Activated CD4-positive, alpha-beta T cell treated with anti-CD3 and anti-CD28 coated beads, Interleukin-10, Interleukin-2, amounts not matched to agents 100 ng/mL and 50 ng/mL, durations not matched to agents 16 hours and 8 hours (primary cell): Measurements from ENCODE around the gene CDH18.

Experiments
- DNase-seq: peaks from one replicate; pipeline ENCODE4 v3.0.0-alpha.2; 2020

The CDH18 gene

DNA sequence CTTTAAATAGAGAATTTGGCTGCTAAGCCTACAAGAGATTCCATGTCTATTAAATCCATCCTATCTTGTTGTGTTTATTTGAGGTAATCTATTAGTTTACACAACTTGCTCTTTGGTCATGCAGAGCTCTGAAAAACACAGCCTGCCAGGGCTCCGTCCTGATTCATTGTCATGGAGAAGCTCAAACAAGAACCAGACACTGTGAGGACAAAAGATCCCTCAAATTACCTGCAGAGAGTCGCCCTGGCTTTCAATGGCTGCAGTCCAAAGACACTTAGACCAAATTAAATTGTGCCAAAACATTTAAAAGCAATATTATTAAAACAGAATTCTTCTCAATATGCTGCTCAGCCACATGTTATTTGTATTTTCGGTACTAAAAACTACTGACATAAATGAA lies 60.1 kb downstream of the CDH18 start:
- no peak for DNase-seq

- no peak for DNase-seq
These were observed 60.8 kb downstream of the CDH18 start for GRCh38 chr5:19927170-19927569.

DNA sequence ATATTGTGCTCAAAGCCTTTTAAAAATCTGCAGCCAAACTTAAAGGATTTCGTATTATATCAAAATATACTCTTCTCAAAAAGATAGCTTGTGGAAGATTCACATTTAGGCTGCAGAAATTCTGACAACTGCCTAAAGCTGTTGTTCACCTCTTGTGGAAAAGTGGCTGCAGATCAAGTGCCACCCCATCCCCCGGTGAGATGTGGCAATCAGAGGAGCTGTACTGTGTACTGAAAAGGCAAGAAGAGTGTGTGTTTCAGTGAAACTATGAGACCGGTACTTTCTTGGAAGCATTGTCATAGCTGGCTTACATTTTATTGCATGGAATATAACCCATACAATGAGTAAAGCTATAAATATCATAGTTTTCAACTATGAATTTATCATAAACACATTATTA lies 64.3 kb downstream of the CDH18 start:
- no peak for DNase-seq

DNA sequence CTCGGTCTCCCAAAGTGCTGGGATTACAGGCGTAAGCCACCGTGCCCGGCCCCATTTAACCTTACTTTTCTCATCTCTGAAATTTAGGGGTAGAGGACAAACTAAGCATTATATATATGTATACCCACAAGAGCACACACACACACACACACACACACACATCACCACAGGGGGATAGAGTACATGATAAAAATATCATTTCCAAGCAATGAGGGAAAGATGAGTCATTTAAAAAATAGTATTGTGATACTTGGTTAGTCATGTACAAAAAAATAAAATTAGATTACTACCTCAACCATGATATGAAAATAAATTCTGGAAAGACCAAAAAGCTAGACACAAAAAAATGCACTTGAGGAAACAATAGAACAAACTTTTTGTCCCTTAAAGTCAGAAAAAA lies 67.2 kb downstream of the CDH18 start:
- DNase-seq: no peak

DNA sequence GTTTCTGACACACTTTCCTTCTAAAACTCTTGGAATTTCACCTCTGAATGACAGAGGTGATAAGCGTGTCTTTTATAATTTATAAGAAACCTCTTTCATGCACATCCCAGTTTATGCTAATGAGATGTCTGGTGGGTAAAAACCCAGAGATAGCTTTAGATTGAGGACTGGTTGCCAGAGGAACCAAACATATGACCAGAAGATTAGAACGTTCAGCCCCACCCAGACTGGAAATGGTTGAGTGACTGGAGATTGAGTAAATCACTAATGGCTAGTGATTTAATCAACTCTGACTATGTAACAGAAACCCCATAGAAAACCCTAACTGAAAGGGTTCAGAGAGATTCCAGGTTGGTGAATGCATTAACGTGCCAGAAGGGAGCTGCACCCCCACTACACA lies 69.2 kb downstream of the CDH18 start:
- no peak for DNase-seq

DNA sequence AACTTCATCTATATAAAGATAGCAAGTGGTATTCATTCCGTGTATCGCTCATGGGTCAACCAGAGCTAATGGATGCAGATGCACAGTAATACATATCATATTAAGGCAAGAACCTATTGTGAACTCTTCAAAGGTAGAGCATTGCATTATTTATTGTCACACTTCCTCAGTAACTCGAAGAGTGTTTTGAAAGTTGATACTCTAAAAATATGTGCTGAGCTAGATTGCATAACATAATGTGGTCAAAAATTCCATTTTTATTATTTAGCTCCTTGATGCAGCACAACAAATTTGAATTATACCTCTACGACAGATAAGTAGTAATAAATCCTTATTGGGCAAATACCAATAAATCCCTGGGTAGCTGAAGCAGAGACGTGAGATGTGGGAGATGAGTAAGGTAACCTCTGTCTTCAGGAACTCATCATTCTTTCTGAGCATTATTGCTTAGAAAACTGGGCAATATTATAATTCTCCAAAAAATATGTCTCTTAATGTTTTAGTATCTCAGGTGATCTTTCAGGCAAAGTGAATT lies 70.3 kb downstream of the CDH18 start:
- no peak for DNase-seq

- no peak for DNase-seq
These were observed 77.9 kb downstream of the CDH18 start for GRCh38 chr5:19910136-19910535.

GRCh38 chr5:19904766-19905165 lies 83.2 kb downstream of the CDH18 start:
- no peak for DNase-seq

GRCh38 chr5:19903611-19904010 lies 84.4 kb downstream of the CDH18 start:
- no peak for DNase-seq

- DNase-seq: no peak
These were observed 85.6 kb downstream of the CDH18 start for GRCh38 chr5:19902316-19902934.

GRCh38 chr5:19900269-19900668 lies 87.7 kb downstream of the CDH18 start:
- no peak for DNase-seq

- no peak for DNase-seq
These were observed 96.3 kb downstream of the CDH18 start for GRCh38 chr5:19891658-19892057.

- no peak for DNase-seq
These were observed 101.7 kb downstream of the CDH18 start for GRCh38 chr5:19886123-19886917.

- DNase-seq: no peak
These were observed 102.8 kb downstream of the CDH18 start for GRCh38 chr5:19885040-19885824.

DNA sequence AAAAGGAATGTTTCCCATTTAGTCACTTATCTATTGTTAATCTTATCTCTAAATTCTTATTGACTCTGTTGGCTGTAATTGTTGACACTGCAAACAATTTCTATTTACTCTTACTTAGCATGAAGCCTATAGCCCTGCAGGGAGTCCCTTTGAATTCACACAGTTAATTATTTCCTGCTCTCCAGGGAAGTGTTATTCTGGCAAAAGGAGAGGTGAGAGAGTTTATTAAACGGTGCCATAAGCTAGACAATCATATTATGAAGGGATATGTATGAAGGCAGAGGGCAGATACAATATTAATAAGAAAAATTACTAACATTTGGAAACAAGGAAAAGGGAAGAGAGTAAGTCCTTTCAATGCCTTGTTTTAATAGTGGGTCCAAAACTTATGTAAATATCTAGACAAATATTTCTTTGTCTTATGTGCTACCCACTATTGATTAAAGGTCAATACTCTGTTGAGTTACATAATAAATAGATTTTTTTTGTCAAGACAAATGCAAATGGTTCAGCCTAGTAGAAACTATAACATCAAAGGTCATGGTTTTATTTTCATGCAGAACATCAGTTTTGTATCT lies 107.1 kb downstream of the CDH18 start:
- no peak for DNase-seq

DNA sequence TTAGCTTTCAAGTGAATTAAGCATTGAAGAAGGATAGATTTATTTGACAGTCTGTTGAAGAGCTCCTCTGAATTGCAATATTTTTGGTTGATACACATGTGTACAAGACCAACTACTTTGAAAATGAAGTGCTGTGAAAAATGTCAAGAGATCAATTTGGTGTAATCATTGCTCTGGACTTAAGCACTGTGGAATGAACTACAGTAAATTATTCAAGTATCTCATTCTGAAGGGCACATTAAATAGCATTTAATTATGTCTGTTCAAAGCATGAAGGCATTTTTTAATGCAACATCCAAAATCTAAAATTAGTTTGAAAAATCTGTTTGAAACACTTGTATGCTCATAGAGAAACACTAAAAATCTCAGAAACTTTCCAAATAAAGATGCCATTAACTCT lies 107.5 kb downstream of the CDH18 start:
- DNase-seq: no peak

DNA sequence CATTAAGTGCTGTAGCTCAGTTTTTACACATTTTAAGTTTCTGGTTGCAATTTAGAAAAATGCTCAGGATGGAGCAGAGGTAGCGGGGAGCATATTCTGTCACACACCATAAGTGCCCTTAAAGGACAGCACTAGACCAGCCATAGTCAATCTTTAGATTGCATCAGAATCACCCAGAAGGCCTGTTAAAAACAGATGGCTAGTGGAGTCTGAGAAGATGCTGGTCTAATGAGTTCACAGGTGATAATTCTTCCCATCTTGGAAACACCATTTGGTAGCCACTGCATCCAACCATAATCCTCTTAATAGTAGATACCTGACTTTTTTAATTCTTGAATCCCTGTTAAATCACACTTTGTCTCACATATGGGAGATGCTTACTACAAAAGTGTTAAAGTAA lies 113.2 kb downstream of the CDH18 start:
- DNase-seq: no peak

GRCh38 chr5:19866090-19866450 lies 121.9 kb downstream of the CDH18 start:
- DNase-seq: no peak

DNA sequence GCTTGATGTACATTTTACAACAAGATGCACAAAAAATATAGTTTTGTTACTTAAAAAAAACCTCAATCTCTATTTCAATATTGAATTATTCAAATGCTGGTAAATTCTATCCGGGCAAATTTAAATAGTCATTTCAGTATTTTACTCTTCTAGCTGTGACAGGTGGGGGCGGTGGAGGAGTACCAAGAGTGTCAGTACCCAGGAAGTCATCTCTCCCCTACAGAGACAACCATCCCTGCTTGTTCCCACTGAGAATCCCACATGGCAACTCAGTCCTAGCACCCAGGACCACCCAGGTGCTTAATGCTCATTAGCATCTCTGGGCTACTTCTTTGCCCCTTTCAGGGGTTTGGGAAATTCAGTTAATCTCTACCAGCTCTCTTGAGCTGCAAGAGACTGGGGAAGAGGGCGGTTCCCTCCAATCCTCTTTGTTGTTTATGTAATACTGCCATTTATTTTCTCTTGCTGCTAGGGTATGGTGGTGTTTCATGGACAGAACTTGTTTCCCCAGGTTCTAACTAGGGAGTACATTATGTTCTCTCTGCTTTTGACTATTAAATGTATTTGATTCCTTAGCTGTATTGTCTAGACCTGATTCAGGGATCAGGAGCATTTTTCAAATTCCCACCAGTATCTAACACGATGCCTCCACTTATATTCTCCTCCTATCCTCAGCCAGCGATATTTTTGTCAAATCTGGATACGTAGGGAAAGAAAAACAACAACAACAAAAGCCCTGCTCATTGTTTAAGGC lies 122.5 kb downstream of the CDH18 start:
- no peak for DNase-seq

GRCh38 chr5:19862711-19863110 lies 125.3 kb downstream of the CDH18 start:
- no peak for DNase-seq

GRCh38 chr5:19859020-19859419 lies 129.0 kb downstream of the CDH18 start:
- DNase-seq: no peak

DNA sequence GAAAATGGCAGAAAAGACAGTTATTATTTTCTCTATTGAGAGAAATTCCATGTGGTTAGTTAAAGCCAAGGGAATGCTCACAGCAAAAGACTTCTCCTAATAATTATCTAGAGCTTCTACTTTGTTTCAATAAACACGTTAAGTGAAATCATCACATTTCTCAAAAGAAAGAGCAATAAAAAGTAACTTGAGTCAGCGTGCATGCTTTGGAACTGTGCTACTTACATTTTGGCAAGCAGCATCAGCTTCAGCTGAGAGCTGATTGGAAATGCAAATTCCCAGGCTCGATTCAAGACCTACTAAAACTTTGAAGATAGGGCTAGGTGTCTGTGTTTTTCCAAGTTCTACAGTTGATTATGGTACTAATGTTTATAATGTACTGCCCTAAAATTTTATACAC lies 132.1 kb downstream of the CDH18 start:
- DNase-seq: no peak

DNA sequence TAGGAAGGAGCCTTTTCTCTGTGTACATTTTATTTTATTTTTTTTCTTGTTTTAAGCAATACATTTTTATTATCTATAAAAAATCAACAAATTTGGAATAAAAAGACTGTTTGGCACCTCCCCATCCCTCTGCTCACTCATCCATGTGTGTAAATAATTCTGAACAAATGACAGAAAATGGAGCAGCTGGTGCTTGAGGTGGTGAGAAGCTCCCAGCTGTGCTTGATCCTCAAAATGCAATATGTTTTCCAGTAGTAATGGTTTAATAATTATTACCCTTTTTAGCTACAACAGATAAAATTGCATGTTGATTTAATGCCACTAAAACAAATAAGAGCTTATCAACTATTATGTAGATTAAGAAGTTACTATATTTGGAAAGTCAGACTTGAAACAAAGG lies 132.5 kb downstream of the CDH18 start:
- DNase-seq: no peak
